CD4-positive, CD25-positive, alpha-beta regulatory T cell (primary cell): ENCODE data around the gene PPP1CA. TPM values are rescaled to one million over a fixed set of nuclear protein-coding genes. Genes with fewer than 3 reads are reported as not detected.

ENCODE experiments used
- ATAC-seq, 2 donors: fragments of 150-1000 bp; cut with Tn5 transposase; one replicate each; pipeline ENCODE4 v1.10.0; 2021; ENCODE audit warnings: low read depth in 2 of 2, moderate number of reproducible peaks in 2 of 2, moderate library complexity in 1 of 2
- DNase-seq, 3 donors: peaks; one replicate each; pipeline versions ENCODE4 v3.0.0 to v3.0.0-alpha.2; 2012 to 2022; ENCODE audit warnings: mixed read lengths in 1 of 3
- H3K27ac ChIP-seq: one replicate; pipeline ENCODE4 v1.7.0; 2013; ENCODE audit warnings: mild to moderate bottlenecking, low read length; ENCODE audit not compliant: insufficient read depth, poor library complexity, severe bottlenecking
- H3K27me3 ChIP-seq: one replicate; pipeline ENCODE4 v1.7.0; 2013; ENCODE audit warnings: low read length; ENCODE audit not compliant: control insufficient read depth, insufficient read depth
- H3K36me3 ChIP-seq: one replicate; pipeline ENCODE4 v1.7.0; 2013; ENCODE audit warnings: mild to moderate bottlenecking, low read length, moderate library complexity; ENCODE audit not compliant: control insufficient read depth, insufficient read depth
- H3K4me1 ChIP-seq: 2 replicates; pipeline ENCODE4 v1.7.0; 2013; ENCODE audit warnings: mild to moderate bottlenecking, low read length; ENCODE audit not compliant: insufficient read depth, control insufficient read depth, poor library complexity, severe bottlenecking
- H3K4me3 ChIP-seq: one replicate; pipeline ENCODE4 v1.7.0; 2013; ENCODE audit warnings: low read depth, mild to moderate bottlenecking, low read length, moderate library complexity
- H3K9me3 ChIP-seq, 2 experiments: 1 replicate in 1 of 2; 2 replicates in 1 of 2; pipeline ENCODE4 v1.7.0; 2013; ENCODE audit warnings: low read length in 2 of 2, mild to moderate bottlenecking in 1 of 2, moderate library complexity in 1 of 2; ENCODE audit not compliant: control insufficient read depth in 2 of 2
- H3K27ac Mint-ChIP-seq, 3 donors: one replicate each; pipeline ENCODE4 v1.8.0; 2020 to 2022; ENCODE audit warnings: mild to moderate bottlenecking in 3 of 3, mixed read lengths in 3 of 3, moderate library complexity in 2 of 3
- H3K27me3 Mint-ChIP-seq: one replicate; pipeline ENCODE4 v1.8.0; 2022; ENCODE audit warnings: mild to moderate bottlenecking, mixed read lengths
- H3K36me3 Mint-ChIP-seq: one replicate; pipeline ENCODE4 v1.8.0; 2020; ENCODE audit warnings: mixed read lengths
- H3K4me1 Mint-ChIP-seq, 4 donors: one replicate each; pipeline ENCODE4 v1.8.0; 2020 to 2022; ENCODE audit warnings: mixed read lengths in 4 of 4, mild to moderate bottlenecking in 1 of 4
- H3K4me3 Mint-ChIP-seq, 4 donors: one replicate each; pipeline ENCODE4 v1.8.0; 2020 to 2022; ENCODE audit warnings: mild to moderate bottlenecking in 4 of 4, mixed read lengths in 4 of 4, moderate library complexity in 3 of 4
- H3K9me3 Mint-ChIP-seq, 7 donors: one replicate each; pipeline ENCODE4 v1.8.0; 2020 to 2022; ENCODE audit warnings: mixed read lengths in 7 of 7, mild to moderate bottlenecking in 3 of 7, moderate library complexity in 2 of 7
- polyA plus RNA-seq, 4 donors: library from polyadenylated mRNA; unstranded; fragments of 300-500 nt; fragmentation: Illumina TruSeq; gene quantifications; one replicate each; pipeline ENCODE4 v1.2.3, GENCODE V29; 2021
- total RNA-seq: library from RNA; stranded (reverse); gene quantifications from one replicate; pipeline ENCODE4 v1.2.3, GENCODE V29; 2022

The PPP1CA gene
- total and polyA plus RNA-seq, 5 donors from 2014 or later: 160 to 762 (median 557) TPM

DNA sequence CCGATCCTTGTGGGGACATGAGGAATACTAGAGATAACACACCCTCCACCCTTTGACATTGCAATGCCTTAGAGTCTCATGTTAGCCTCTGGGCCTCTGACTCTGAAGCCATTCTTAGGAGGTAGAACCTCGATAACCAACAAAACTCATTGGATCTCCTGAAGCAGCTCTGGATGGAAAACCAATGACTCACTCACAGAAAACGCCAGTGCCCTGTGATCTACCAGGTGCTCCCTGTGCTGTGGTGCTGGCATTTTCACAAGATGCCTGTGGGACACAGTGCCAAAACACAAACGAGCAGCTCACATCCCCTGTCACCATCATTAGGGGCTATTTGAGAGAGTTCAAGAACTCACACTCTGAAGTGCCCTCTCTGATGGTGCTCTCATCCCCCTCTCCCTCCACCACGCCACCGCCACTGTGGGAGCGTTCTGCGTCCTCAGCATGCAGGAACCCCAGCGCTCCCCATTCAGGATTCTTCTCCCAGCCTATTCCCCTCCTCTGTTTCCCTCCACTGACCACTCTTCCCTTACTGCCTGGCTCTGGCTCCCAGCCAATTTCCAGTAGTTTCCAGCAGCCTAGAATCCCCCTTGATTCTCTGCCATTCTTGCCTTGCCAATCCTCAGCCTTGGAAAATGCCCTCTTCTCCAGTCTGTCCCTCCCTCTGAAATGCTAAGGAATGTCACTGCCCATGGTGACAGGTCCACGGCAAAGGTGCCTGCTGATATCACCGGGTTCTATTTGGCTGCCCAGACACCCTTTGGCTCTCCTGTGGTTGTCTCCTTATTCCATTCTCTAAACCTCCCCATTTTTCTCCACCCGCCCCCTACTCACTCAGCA is 43.6 kb downstream of the PPP1CA start:
- H3K36me3 Mint-ChIP-seq: no peaks in the 10 kb centered on the region
- no peak overlapping the region for H3K27ac ChIP-seq
- DNase-seq (no peak), ATAC-seq (no peak)
- H3K27ac Mint-ChIP-seq: peak overlapping the region in 1 of 3 donors; percentile 0
- H3K4me1 Mint-ChIP-seq: peaks cover 14 to 48% (median 28%) of the 10 kb centered on the region in 4 donors
- peaks cover 35% of the 10 kb centered on the region for H3K4me1 ChIP-seq
- H3K4me3 ChIP-seq: no peak overlapping the region
- no peaks in the 10 kb centered on the region for H3K27me3 ChIP-seq
- H3K9me3 Mint-ChIP-seq: no peaks in the 10 kb centered on the region
- H3K9me3 ChIP-seq: no peaks in the 10 kb centered on the region
- no peak overlapping the region for H3K4me3 Mint-ChIP-seq
- H3K27me3 Mint-ChIP-seq: peaks cover 9% of the 10 kb centered on the region
- H3K36me3 ChIP-seq: no peaks in the 10 kb centered on the region

GRCh38 chr11:67356864-67357561 is 44.6 kb downstream of the PPP1CA start:
- H3K27me3 Mint-ChIP-seq: peaks cover 9% of the 10 kb centered on the region
- no peaks in the 10 kb centered on the region for H3K9me3 Mint-ChIP-seq
- Histone ChIP-seq H3K4me1 (peaks cover 45% of the 10 kb centered on the region), H3K9me3 (no peaks in the 10 kb centered on the region), H3K36me3 (no peaks in the 10 kb centered on the region), H3K27ac (peak overlapping the region; percentile 15), H3K27me3 (no peaks in the 10 kb centered on the region), H3K4me3 (no peak overlapping the region)
- peak overlapping the region; percentile 4 to 77 (median 68) for H3K4me3 Mint-ChIP-seq
- H3K36me3 Mint-ChIP-seq: no peaks in the 10 kb centered on the region
- ATAC-seq (no peak), DNase-seq (peak; percentile 61 to 74 (median 70))
- H3K27ac Mint-ChIP-seq: peak overlapping the region; percentile 53 to 87 (median 86)
- H3K4me1 Mint-ChIP-seq: peaks cover 9 to 47% (median 30%) of the 10 kb centered on the region in 4 donors

DNA sequence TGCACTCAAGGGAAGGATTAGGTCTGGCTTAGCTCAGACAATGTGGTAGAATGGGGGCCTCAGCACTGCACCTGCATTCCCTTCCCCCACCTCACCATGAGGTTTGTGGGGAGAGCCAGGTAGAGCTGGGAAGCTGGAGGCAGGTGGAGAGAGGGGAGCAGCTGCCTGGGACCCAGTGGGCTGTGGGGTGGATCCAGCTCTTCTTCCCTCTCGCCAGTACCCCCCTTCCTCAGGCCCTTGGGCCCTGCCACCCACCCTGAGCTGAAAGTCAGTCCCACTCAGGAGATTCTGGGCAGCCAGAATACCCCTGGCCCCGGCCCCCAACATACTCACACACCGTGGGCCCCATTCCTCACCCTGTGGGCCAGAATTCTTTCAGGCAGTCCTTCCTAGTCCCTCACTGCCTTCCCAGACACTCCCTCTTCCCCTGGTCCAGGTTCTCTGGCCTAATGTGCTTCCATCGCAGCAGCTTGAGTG is 45.2 kb downstream of the PPP1CA start:
- peak overlapping the region; percentile 15 for H3K27ac ChIP-seq
- no peak for DNase-seq

GRCh38 chr11:67355794-67356386 is 45.8 kb downstream of the PPP1CA start:
- H3K27ac ChIP-seq: no peak overlapping the region
- H3K36me3 Mint-ChIP-seq: no peaks in the 10 kb centered on the region
- peaks cover 5 to 56% (median 37%) of the 10 kb centered on the region in 4 donors for H3K4me1 Mint-ChIP-seq
- ATAC-seq (no peak), DNase-seq (no peak)
- no peak overlapping the region for H3K4me3 ChIP-seq
- peak overlapping the region in 2 of 4 donors; percentile 32 to 69 for H3K4me3 Mint-ChIP-seq
- no peaks in the 10 kb centered on the region for H3K9me3 Mint-ChIP-seq
- no peaks in the 10 kb centered on the region for H3K27me3 ChIP-seq
- peaks cover 56% of the 10 kb centered on the region for H3K4me1 ChIP-seq
- no peaks in the 10 kb centered on the region for H3K9me3 ChIP-seq
- H3K36me3 ChIP-seq: no peaks in the 10 kb centered on the region
- H3K27ac Mint-ChIP-seq: peak overlapping the region in 1 of 3 donors; percentile 20
- peaks cover 9% of the 10 kb centered on the region for H3K27me3 Mint-ChIP-seq

More for the DNA sequence above, 45.2 kb downstream of the PPP1CA start:
- Mint-ChIP-seq H3K4me1 (peaks cover 5 to 51% (median 33%) of the 10 kb centered on the region in 4 donors), H3K9me3 (no peaks in the 10 kb centered on the region), H3K27ac (peak overlapping the region; percentile 53 to 87 (median 86)), H3K27me3 (peaks cover 9% of the 10 kb centered on the region), H3K4me3 (peak overlapping the region; percentile 4 to 77 (median 68)), H3K36me3 (no peaks in the 10 kb centered on the region)
- ATAC-seq: no peak
- Histone ChIP-seq H3K36me3 (no peaks in the 10 kb centered on the region), H3K4me3 (no peak overlapping the region), H3K27me3 (no peaks in the 10 kb centered on the region), H3K4me1 (peaks cover 51% of the 10 kb centered on the region), H3K9me3 (no peaks in the 10 kb centered on the region)

DNA sequence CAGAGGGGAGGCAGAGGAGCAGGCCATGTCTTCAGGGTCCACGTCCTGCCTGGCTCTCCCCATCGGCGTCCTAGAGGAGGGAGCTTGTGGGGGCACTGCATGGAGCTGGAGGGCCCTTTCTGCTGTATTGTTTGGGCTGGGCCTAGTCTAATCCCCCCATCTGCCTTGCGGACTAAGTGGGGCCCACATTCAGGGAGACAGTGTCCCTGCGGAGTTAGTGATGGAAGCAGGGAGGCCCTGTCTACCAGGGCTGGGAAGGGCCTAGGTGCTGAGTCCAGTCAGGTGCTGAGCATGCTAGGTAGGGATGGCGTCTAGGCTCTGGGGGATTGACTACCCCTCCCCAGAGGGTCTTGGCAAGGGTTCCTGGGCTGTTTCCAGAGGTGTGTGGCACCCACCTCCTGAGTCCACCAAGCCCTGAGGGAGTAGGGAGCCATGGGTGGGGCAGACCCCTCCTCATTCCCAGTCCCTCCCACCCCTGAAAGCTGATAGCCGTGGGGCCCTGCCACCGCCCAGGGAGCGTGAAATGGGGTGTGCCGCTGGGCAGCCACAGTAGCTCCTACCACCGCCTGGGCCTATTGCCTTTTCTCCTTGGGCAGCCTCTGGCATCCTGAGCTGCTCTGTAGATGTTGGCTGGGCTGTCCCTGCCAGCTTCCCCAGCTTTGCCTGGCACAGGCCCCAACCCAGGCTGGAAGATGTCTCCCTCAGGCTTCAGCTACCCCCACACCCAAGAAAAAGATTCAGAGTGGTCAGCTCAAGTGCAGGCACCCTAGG is 46.5 kb downstream of the PPP1CA start:
- peak overlapping the region in 2 of 3 donors; percentile 97 to 98 for H3K27ac Mint-ChIP-seq
- no peak for DNase-seq
- peak overlapping the region in 2 of 4 donors; percentile 32 to 69 for H3K4me3 Mint-ChIP-seq
- Histone ChIP-seq H3K9me3 (no peaks in the 10 kb centered on the region), H3K27me3 (no peaks in the 10 kb centered on the region), H3K36me3 (no peaks in the 10 kb centered on the region), H3K4me3 (no peak overlapping the region), H3K27ac (peak overlapping the region; percentile 98), H3K4me1 (peaks cover 58% of the 10 kb centered on the region)
- no peaks in the 10 kb centered on the region for H3K36me3 Mint-ChIP-seq
- H3K9me3 Mint-ChIP-seq: no peaks in the 10 kb centered on the region
- H3K4me1 Mint-ChIP-seq: peaks cover 5 to 59% (median 38%) of the 10 kb centered on the region in 4 donors
- no peak for ATAC-seq
- peaks cover 9% of the 10 kb centered on the region for H3K27me3 Mint-ChIP-seq

DNA sequence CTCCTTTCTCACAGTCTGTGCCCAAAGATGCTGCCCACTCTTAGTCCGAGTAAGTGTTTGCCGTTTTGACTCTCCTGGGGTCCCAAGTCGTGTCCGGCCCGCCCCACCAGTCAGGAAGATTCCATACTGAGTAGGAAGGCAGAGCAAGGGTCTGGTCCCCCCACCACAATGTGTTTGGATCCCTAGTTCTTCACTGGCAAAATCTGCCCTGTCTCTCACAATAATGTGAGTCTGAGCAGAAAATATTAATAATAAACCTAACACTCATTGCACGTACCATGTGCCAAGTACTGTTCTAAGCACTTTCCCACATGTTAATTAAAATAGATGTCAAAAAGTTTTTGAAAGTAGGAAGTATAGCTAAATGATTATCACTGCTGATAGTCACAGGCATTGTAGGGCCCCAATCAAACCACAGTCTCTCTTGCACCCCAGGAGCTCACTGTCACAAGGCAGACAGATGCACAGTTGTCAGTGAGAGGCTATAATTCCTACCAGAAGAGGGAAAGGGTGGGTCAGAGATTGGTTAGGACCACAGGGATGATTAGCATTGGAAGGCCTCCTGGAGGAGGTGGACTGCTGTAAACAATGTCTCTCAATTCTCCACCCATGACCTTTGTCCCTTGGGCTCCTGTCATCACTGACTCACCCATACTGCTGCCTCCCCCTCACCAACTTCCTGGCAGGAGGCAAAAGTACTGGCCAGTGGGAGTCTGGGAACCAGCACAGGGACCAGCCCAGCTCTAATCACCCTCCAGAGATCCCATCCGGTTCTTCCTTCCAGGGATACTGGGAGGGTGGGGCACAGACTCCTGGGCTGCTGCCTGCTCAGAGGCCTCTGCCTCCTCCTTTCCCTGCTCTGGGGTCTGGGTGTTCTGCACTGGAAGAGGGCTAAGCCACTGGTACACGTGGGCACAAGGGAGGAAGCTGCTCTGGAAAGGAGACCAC is 47.3 kb downstream of the PPP1CA start:
- H3K4me3 ChIP-seq: peak overlapping the region; percentile 54
- no peaks in the 10 kb centered on the region for H3K9me3 ChIP-seq
- Mint-ChIP-seq H3K4me1 (peaks cover 5 to 68% (median 42%) of the 10 kb centered on the region in 4 donors), H3K9me3 (no peaks in the 10 kb centered on the region), H3K27me3 (peaks cover 9% of the 10 kb centered on the region), H3K36me3 (no peaks in the 10 kb centered on the region), H3K27ac (peak overlapping the region; percentile 97 to 100 (median 98)), H3K4me3 (peak overlapping the region; percentile 95 to 99 (median 97))
- no peak for ATAC-seq
- DNase-seq: peak in 1 of 3 donors; percentile 42
- peak overlapping the region; percentile 98 for H3K27ac ChIP-seq
- no peaks in the 10 kb centered on the region for H3K27me3 ChIP-seq
- no peaks in the 10 kb centered on the region for H3K36me3 ChIP-seq
- peaks cover 58% of the 10 kb centered on the region for H3K4me1 ChIP-seq
